Astrocyte (in vitro differentiated cells and primary cell): Measurements from ENCODE around the gene MAGI1. TPM values are rescaled to one million over a fixed set of nuclear protein-coding genes. Genes with fewer than 3 reads are reported as not detected.

Experiments used
- DNase-seq: peaks from one replicate; pipeline ENCODE4 v3.0.0-alpha.2; 2010; ENCODE audit warnings: low read depth
- FAIRE-seq: peaks from 2 replicates; lab custom pipeline; 2011; peaks lifted over from hg19 to GRCh38; lab: Jason Lieb, UNC
- H2AFZ ChIP-seq: 2 replicates; pipeline ENCODE4 v1.6.0; 2012; ENCODE audit warnings: low read depth, low read length, inconsistent platforms
- H3K27ac ChIP-seq: 2 replicates; pipeline ENCODE4 v1.5.1; 2011; ENCODE audit warnings: low read depth, low read length, inconsistent platforms
- H3K27me3 ChIP-seq: 2 replicates; pipeline ENCODE4 v1.6.0; 2011; ENCODE audit warnings: low read length, inconsistent platforms; ENCODE audit not compliant: insufficient read depth
- H3K36me3 ChIP-seq: 2 replicates; pipeline ENCODE4 v1.5.1; 2011; ENCODE audit warnings: low read length, inconsistent platforms; ENCODE audit not compliant: insufficient read depth
- H3K4me1 ChIP-seq: 2 replicates; pipeline ENCODE4 v1.5.1; 2011; ENCODE audit warnings: low read length, inconsistent platforms; ENCODE audit not compliant: insufficient read depth
- H3K4me2 ChIP-seq: 2 replicates; pipeline ENCODE4 v1.6.0; 2012; ENCODE audit warnings: low read length, inconsistent platforms
- H3K4me3 ChIP-seq: 2 replicates; pipeline ENCODE4 v1.5.1; 2011; ENCODE audit warnings: low read depth, mild to moderate bottlenecking, low read length, inconsistent platforms; ENCODE audit not compliant: insufficient read depth
- H3K79me2 ChIP-seq: 2 replicates; pipeline ENCODE4 v1.6.0; 2012; ENCODE audit warnings: mild to moderate bottlenecking, low read length, inconsistent platforms; ENCODE audit not compliant: insufficient read depth
- H3K9ac ChIP-seq: 2 replicates; pipeline ENCODE4 v1.6.0; 2012; ENCODE audit warnings: mild to moderate bottlenecking, low read length, inconsistent platforms
- H3K9me3 ChIP-seq: 2 replicates; pipeline ENCODE4 v1.5.1; 2012; ENCODE audit warnings: low read depth, mild to moderate bottlenecking, low read length, inconsistent platforms; ENCODE audit not compliant: insufficient read depth
- H4K20me1 ChIP-seq: 2 replicates; pipeline ENCODE4 v1.6.0; 2012; ENCODE audit warnings: low read length, inconsistent platforms; ENCODE audit not compliant: insufficient read depth
- H3K27ac Mint-ChIP-seq: one replicate; pipeline ENCODE4 v1.8.0; 2021; ENCODE audit warnings: mild to moderate bottlenecking, mixed read lengths; ENCODE audit not compliant: unreplicated experiment
- H3K27me3 Mint-ChIP-seq: one replicate; pipeline ENCODE4 v1.8.0; 2021; ENCODE audit warnings: low read depth, mixed read lengths; ENCODE audit not compliant: unreplicated experiment
- H3K36me3 Mint-ChIP-seq: one replicate; pipeline ENCODE4 v1.8.0; 2021; ENCODE audit warnings: low read depth, mixed read lengths; ENCODE audit not compliant: unreplicated experiment
- H3K4me1 Mint-ChIP-seq: one replicate; pipeline ENCODE4 v1.8.0; 2021; ENCODE audit warnings: low read depth, mixed read lengths; ENCODE audit not compliant: unreplicated experiment
- H3K4me3 Mint-ChIP-seq: one replicate; pipeline ENCODE4 v1.8.0; 2021; ENCODE audit warnings: mild to moderate bottlenecking, moderate library complexity, mixed read lengths; ENCODE audit not compliant: unreplicated experiment
- H3K9me3 Mint-ChIP-seq: one replicate; pipeline ENCODE4 v1.8.0; 2021; ENCODE audit warnings: mild to moderate bottlenecking, mixed read lengths; ENCODE audit not compliant: unreplicated experiment
- EZH2 ChIP-seq: IDR thresholded peaks from 2 replicates; pipeline ENCODE4 v1.6.1; 2012; ENCODE audit warnings: mild to moderate bottlenecking, low read length, inconsistent platforms; ENCODE audit not compliant: insufficient read depth
- total RNA-seq: library from RNA; stranded (reverse); gene quantifications from 2 replicates; pipeline ENCODE4 v1.2.1, GENCODE V29; 2021
- TF ChIP-seq, protein P1 (sequence below): IDR thresholded peaks from 2 replicates; pipeline ENCODE4 v1.5.1; 2011; ENCODE audit warnings: low read depth, mild to moderate bottlenecking, inconsistent platforms, low read length, moderate library complexity; ENCODE audit not compliant: insufficient read depth

The MAGI1 gene
- total RNA-seq, 1 donor from 2014 or later: 31.8 TPM

- Histone ChIP-seq H3K36me3 (no peaks in the 10 kb centered on the region), H3K4me3 (no peak overlapping the region), H3K79me2 (no peaks in the 10 kb centered on the region), H3K4me2 (no peak overlapping the region), H3K27ac (no peak overlapping the region), H3K9me3 (no peaks in the 10 kb centered on the region), H3K9ac (no peak overlapping the region), H3K4me1 (no peaks in the 10 kb centered on the region), H4K20me1 (no peaks in the 10 kb centered on the region), H2AFZ (no peak overlapping the region), H3K27me3 (no peaks in the 10 kb centered on the region)
- TF ChIP-seq EZH2: no peak
- Mint-ChIP-seq H3K9me3 (peaks cover 4% of the 10 kb centered on the region), H3K27me3 (no peaks in the 10 kb centered on the region), H3K4me1 (peaks cover 22% of the 10 kb centered on the region), H3K4me3 (no peak overlapping the region), H3K36me3 (no peaks in the 10 kb centered on the region), H3K27ac (no peak overlapping the region)
- DNase-seq (no peak), FAIRE-seq (peak; percentile 13)
Observed at GRCh38 chr3:65584913-65585312, 453.8 kb downstream of the MAGI1 start.

DNA sequence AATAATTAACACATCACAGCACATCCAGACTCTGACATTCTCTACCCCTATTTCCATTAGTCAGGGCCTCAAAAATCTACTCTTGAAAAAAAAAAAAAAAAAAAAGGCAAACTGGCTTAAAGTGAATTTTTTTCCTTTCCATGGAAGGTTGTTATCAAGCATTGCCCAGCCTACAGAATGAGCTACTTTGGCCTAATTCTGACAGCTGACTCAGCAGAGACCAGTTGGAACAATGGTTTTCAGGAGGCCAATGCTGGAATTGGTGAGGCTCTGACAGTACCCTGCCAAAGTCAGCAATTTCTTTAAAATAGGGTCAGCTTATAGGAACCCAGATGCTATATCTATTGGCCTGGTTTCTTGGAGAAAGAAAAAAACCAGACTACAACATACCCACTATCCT is 454.7 kb downstream of the MAGI1 start:
- H3K4me1 Mint-ChIP-seq: peaks cover 22% of the 10 kb centered on the region
- H3K9ac ChIP-seq: no peak overlapping the region

GRCh38 chr3:65583188-65583587 is 455.5 kb downstream of the MAGI1 start:
- Histone ChIP-seq H2AFZ (no peak overlapping the region), H4K20me1 (no peaks in the 10 kb centered on the region), H3K4me1 (no peaks in the 10 kb centered on the region), H3K9ac (no peak overlapping the region), H3K9me3 (no peaks in the 10 kb centered on the region), H3K4me2 (no peak overlapping the region), H3K79me2 (no peaks in the 10 kb centered on the region), H3K36me3 (no peaks in the 10 kb centered on the region), H3K4me3 (no peak overlapping the region), H3K27ac (no peak overlapping the region), H3K27me3 (no peaks in the 10 kb centered on the region)
- FAIRE-seq (peak; percentile 45), DNase-seq (no peak)
- no peaks in the 10 kb centered on the region for H3K36me3 Mint-ChIP-seq
- TF ChIP-seq, protein P1, sequence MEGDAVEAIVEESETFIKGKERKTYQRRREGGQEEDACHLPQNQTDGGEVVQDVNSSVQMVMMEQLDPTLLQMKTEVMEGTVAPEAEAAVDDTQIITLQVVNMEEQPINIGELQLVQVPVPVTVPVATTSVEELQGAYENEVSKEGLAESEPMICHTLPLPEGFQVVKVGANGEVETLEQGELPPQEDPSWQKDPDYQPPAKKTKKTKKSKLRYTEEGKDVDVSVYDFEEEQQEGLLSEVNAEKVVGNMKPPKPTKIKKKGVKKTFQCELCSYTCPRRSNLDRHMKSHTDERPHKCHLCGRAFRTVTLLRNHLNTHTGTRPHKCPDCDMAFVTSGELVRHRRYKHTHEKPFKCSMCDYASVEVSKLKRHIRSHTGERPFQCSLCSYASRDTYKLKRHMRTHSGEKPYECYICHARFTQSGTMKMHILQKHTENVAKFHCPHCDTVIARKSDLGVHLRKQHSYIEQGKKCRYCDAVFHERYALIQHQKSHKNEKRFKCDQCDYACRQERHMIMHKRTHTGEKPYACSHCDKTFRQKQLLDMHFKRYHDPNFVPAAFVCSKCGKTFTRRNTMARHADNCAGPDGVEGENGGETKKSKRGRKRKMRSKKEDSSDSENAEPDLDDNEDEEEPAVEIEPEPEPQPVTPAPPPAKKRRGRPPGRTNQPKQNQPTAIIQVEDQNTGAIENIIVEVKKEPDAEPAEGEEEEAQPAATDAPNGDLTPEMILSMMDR: no peak
- no peak for TF ChIP-seq EZH2
- peak overlapping the region; percentile 27 for H3K27ac Mint-ChIP-seq
- H3K4me3 Mint-ChIP-seq: no peak overlapping the region
- peaks cover 22% of the 10 kb centered on the region for H3K4me1 Mint-ChIP-seq
- peaks cover 4% of the 10 kb centered on the region for H3K9me3 Mint-ChIP-seq
- H3K27me3 Mint-ChIP-seq: no peaks in the 10 kb centered on the region

More for the DNA sequence above, 454.7 kb downstream of the MAGI1 start:
- H3K4me2 ChIP-seq: no peak overlapping the region
- no peak overlapping the region for H3K27ac ChIP-seq
- Mint-ChIP-seq H3K9me3 (peaks cover 4% of the 10 kb centered on the region), H3K4me3 (no peak overlapping the region), H3K36me3 (no peaks in the 10 kb centered on the region), H3K27ac (peak overlapping the region; percentile 27), H3K27me3 (no peaks in the 10 kb centered on the region)
- TF ChIP-seq, protein P1: no peak
- TF ChIP-seq EZH2: no peak
- no peaks in the 10 kb centered on the region for H3K9me3 ChIP-seq
- no peaks in the 10 kb centered on the region for H3K27me3 ChIP-seq
- no peaks in the 10 kb centered on the region for H3K79me2 ChIP-seq
- no peaks in the 10 kb centered on the region for H3K4me1 ChIP-seq
- DNase-seq (no peak), FAIRE-seq (no peak)
- no peaks in the 10 kb centered on the region for H3K36me3 ChIP-seq
- no peak overlapping the region for H3K4me3 ChIP-seq
- H4K20me1 ChIP-seq: no peaks in the 10 kb centered on the region
- no peak overlapping the region for H2AFZ ChIP-seq
